ENCODE measurements around the gene CDV3.
A peak's percentile ranks its signal among the peaks of the same experiment; 100 is the strongest.

Gene CDV3

GRCh38 chr3:133595341-133595740 is 21.9 kb downstream of the CDV3 start:
- Histone ChIP-seq H2AFZ (ENCODE audit: low read depth, low read length) (no peak overlapping the region), H3K27ac (ENCODE audit: low read length) (no peak overlapping the region), H4K20me1 (ENCODE audit: insufficient read depth, low read length) (no peaks in the 10 kb centered on the region), H3K4me1 (ENCODE audit: insufficient read depth, low read length) (no peaks in the 10 kb centered on the region), H3K4me3 (ENCODE audit: low read depth in 1 of 2, low read length in 2 of 2) (no peak overlapping the region), H3K9ac (ENCODE audit: low read depth, low read length) (no peak overlapping the region), H3K4me2 (ENCODE audit: insufficient read depth, low read length) (no peak overlapping the region), H3K36me3 (ENCODE audit: insufficient read depth, low read length) (peaks cover 13% of the 10 kb centered on the region), H3K27me3 (ENCODE audit: insufficient read depth, low read length, poor library complexity) (no peaks in the 10 kb centered on the region), H3K79me2 (ENCODE audit: insufficient read depth, low read length) (no peaks in the 10 kb centered on the region), H3K9me3 (ENCODE audit: insufficient read depth, low read length, severe bottlenecking) (no peaks in the 10 kb centered on the region)
- TF ChIP-seq EZH2 (IDR thresholded peaks at IDR 0.05; ENCODE audit: borderline replicate concordance, low read depth, low read length, severe bottlenecking) (no peak), CTCF (IDR thresholded peaks at IDR 0.05; ENCODE audit: borderline replicate concordance, extremely low read depth, low read length, poor library complexity, severe bottlenecking) (no peak)
- ATAC-seq (ENCODE audit: insufficient read depth, low read depth) (no peak), DNase-seq (no peak)

- Histone ChIP-seq H3K4me1 (ENCODE audit: insufficient read depth, low read length) (no peaks in the 10 kb centered on the region), H3K4me2 (ENCODE audit: insufficient read depth, low read length) (no peak overlapping the region), H3K4me3 (ENCODE audit: low read depth in 1 of 2, low read length in 2 of 2) (no peak overlapping the region), H3K27me3 (ENCODE audit: insufficient read depth, low read length, poor library complexity) (no peaks in the 10 kb centered on the region), H3K9me3 (ENCODE audit: insufficient read depth, low read length, severe bottlenecking) (no peaks in the 10 kb centered on the region), H3K79me2 (ENCODE audit: insufficient read depth, low read length) (no peaks in the 10 kb centered on the region), H3K36me3 (ENCODE audit: insufficient read depth, low read length) (peaks cover 39% of the 10 kb centered on the region), H3K27ac (ENCODE audit: low read length) (no peak overlapping the region), H2AFZ (ENCODE audit: low read depth, low read length) (no peak overlapping the region), H3K9ac (ENCODE audit: low read depth, low read length) (no peak overlapping the region), H4K20me1 (ENCODE audit: insufficient read depth, low read length) (no peaks in the 10 kb centered on the region)
- TF ChIP-seq EZH2 (IDR thresholded peaks at IDR 0.05; ENCODE audit: borderline replicate concordance, low read depth, low read length, severe bottlenecking) (no peak), CTCF (IDR thresholded peaks at IDR 0.05; ENCODE audit: borderline replicate concordance, extremely low read depth, low read length, poor library complexity, severe bottlenecking) (no peak)
- ATAC-seq (ENCODE audit: insufficient read depth, low read depth) (0 out of 3 replicates have a peak, but pooled peaks have one; percentile 39), DNase-seq (no peak)
Observed at GRCh38 chr3:133598405-133598804, 24.9 kb downstream of the CDV3 start.

GRCh38 chr3:133599280-133599679 is 25.8 kb downstream of the CDV3 start:
- Histone ChIP-seq H3K36me3 (ENCODE audit: insufficient read depth, low read length) (peaks cover 45% of the 10 kb centered on the region), H4K20me1 (ENCODE audit: insufficient read depth, low read length) (no peaks in the 10 kb centered on the region), H3K27ac (ENCODE audit: low read length) (no peak overlapping the region), H3K27me3 (ENCODE audit: insufficient read depth, low read length, poor library complexity) (no peaks in the 10 kb centered on the region), H3K4me1 (ENCODE audit: insufficient read depth, low read length) (no peaks in the 10 kb centered on the region), H2AFZ (ENCODE audit: low read depth, low read length) (no peak overlapping the region), H3K9me3 (ENCODE audit: insufficient read depth, low read length, severe bottlenecking) (no peaks in the 10 kb centered on the region), H3K79me2 (ENCODE audit: insufficient read depth, low read length) (peaks cover 1% of the 10 kb centered on the region; the same call in 1 of the 2 replicates), H3K4me2 (ENCODE audit: insufficient read depth, low read length) (no peak overlapping the region), H3K4me3 (ENCODE audit: low read depth in 1 of 2, low read length in 2 of 2) (no peak overlapping the region), H3K9ac (ENCODE audit: low read depth, low read length) (no peak overlapping the region)
- ATAC-seq (ENCODE audit: insufficient read depth, low read depth) (no peak), DNase-seq (no peak)
- no peak for TF ChIP-seq EZH2 (IDR thresholded peaks at IDR 0.05; ENCODE audit: borderline replicate concordance, low read depth, low read length, severe bottlenecking)
- no peak for TF ChIP-seq CTCF (IDR thresholded peaks at IDR 0.05; ENCODE audit: borderline replicate concordance, extremely low read depth, low read length, poor library complexity, severe bottlenecking)
